ENCODE data around the gene AMH.
A peak's percentile ranks its signal among the peaks of the same experiment; 100 is the strongest.
"Not testable (repeated sequence)": the region's sequence is repeated elsewhere in the genome, so short reads cannot be mapped to it uniquely, and the experiment has no call there.

AMH gene

DNA sequence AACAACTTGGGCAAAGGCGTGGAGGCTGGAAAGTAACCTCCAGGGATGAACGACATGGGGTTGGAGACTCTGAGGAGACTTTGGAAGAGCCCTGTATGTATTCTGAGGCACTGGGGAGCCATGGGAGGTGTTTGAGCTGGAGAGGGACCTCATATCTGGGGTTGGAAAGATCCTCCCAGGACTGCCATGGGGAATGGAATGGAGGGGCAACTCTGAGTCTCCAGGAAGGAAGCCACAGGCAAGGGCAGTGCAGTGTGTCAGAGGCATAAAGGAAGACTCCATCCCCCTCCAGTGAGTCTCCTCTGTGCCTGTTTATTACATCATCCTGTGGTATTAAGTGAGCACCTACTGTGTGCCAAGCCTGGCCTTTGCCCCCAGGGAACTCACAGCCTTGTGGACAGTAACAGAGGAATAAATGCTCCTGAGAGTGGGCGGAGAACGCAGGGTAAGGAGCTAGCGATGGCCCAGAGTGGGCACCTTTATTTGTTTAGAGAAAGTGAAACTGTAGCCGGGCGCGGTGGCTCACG lies 25.1 kb downstream of the AMH start:
- H3K36me3 Mint-ChIP-seq (ENCODE audit: low read depth): peaks cover 29% of the 10 kb centered on the region
- H3K27ac Mint-ChIP-seq: peak overlapping the region; percentile 65
- no peaks in the 10 kb centered on the region for H3K27me3 Mint-ChIP-seq (ENCODE audit: low read depth)
- no peaks in the 10 kb centered on the region for H3K9me3 Mint-ChIP-seq
- H3K4me1 Mint-ChIP-seq (ENCODE audit: low read depth): peaks cover 19% of the 10 kb centered on the region
- H3K4me3 Mint-ChIP-seq: peak overlapping the region; percentile 62

DNA sequence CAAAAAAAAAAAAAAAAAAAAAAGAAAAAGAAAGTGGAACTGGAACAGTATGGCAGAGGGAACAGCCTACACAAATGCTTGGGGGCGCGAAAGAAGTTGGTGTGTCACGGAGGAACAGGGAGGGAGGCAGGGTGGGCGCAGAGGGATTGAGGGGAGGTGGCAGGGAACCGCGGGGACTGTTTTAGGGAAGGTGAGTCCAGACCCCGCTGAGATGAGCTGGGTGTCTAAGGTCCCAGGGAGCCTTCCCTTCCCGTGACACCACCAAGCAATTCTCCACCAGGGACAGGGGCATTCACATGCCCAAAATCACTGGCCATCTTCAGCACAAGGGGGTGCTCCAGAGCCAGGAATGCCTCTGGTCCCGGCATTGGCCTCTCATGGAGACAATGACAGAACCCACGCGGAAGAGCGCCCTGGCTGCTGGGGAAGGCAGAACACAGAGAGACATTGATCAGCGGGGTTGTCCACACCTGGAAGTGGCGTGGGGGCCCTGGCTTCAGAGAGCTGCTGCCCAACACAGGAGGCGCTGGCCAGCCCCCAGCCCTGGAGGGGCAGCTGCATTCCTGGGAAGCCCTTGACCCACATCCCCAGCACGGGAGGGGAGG lies 25.9 kb downstream of the AMH start:
- no peaks in the 10 kb centered on the region for H3K27me3 Mint-ChIP-seq (ENCODE audit: low read depth)

DNA sequence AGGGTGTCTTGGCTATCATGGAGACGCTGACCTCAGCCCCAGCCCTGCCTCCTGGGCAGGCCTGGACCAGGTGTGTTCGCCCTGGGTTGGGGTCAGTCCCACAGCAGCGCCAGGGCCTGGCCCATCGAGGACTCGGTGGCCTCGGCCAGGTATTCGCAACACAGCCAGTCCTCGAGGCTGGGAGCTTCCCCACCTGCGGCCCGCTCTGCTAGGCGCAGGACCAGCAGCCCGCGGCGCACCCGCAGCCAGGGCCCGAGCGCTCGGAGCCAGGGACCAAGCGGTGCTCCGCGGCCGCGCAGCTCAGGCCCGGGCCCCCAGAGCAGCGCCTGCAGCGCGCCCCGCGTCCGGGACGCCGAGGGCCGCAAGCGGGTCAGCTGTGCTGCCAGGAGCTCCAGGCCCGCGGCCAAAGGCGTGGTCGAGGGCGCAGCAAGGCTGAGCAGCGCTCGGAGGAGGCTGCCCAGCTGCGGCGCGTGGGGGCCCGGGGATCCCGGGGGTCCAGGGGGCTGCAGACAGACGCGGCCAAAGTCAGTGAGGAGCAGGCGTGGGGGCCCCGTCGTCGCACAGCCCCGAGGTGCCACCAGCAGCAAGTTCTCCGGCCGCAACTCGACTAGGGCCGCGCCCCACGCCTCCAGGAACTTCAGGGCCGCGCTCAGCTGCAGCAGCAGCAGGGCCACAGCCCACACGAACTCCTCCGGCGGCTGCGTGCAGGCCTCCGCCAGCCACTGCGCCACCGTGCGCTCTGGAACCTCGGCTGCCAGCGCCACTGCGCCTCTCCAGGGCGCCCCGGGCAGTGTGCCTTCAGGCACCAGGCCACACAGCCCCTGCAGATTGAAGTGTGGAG lies 26.7 kb downstream of the AMH start:
- no peaks in the 10 kb centered on the region for H3K9me3 Mint-ChIP-seq
- no peaks in the 10 kb centered on the region for H3K27me3 Mint-ChIP-seq (ENCODE audit: low read depth)
- peaks cover 29% of the 10 kb centered on the region for H3K36me3 Mint-ChIP-seq (ENCODE audit: low read depth)
- H3K27ac Mint-ChIP-seq: no peak overlapping the region
- peaks cover 19% of the 10 kb centered on the region for H3K4me1 Mint-ChIP-seq (ENCODE audit: low read depth)
- no peak overlapping the region for H3K4me3 Mint-ChIP-seq

More for the DNA sequence above, 25.9 kb downstream of the AMH start:
- H3K4me1 Mint-ChIP-seq (ENCODE audit: low read depth): peaks cover 19% of the 10 kb centered on the region
- no peak overlapping the region for H3K27ac Mint-ChIP-seq
- no peaks in the 10 kb centered on the region for H3K9me3 Mint-ChIP-seq
- no peak overlapping the region for H3K4me3 Mint-ChIP-seq
- peaks cover 29% of the 10 kb centered on the region for H3K36me3 Mint-ChIP-seq (ENCODE audit: low read depth)

DNA sequence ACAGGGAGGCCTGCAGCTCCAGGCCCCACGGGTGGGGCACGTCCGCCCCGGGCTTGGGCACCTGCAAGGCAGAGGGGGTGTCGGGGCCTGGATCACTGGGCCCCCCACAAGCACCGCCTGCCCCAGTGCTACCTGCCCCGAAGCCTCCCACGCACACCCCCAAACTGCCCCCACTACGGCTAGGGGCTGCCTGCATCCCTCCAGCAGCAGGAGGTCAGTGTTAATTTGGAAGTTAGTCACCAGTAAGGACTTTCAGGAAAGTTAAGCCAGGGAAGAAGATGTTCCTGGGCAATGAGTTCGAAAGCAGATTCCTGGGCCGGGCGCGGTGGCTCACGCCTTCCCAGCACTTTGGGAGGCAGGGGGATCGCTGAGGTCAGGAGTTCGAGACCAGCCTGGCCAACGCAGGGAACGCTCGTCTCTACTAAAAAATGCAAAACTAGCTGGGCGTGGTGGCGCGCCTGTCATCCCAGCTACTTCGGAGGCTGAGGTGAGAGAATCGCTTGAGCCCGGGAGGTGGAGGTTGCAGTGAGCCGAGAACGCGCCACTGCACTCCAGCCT lies 27.4 kb downstream of the AMH start:
- no peaks in the 10 kb centered on the region for H3K9me3 Mint-ChIP-seq
- H3K4me1 Mint-ChIP-seq (ENCODE audit: low read depth): peaks cover 17% of the 10 kb centered on the region
- no peaks in the 10 kb centered on the region for H3K27me3 Mint-ChIP-seq (ENCODE audit: low read depth)
- H3K4me3 Mint-ChIP-seq: no peak overlapping the region
- H3K27ac Mint-ChIP-seq: no peak overlapping the region
- H3K36me3 Mint-ChIP-seq (ENCODE audit: low read depth): peaks cover 26% of the 10 kb centered on the region

DNA sequence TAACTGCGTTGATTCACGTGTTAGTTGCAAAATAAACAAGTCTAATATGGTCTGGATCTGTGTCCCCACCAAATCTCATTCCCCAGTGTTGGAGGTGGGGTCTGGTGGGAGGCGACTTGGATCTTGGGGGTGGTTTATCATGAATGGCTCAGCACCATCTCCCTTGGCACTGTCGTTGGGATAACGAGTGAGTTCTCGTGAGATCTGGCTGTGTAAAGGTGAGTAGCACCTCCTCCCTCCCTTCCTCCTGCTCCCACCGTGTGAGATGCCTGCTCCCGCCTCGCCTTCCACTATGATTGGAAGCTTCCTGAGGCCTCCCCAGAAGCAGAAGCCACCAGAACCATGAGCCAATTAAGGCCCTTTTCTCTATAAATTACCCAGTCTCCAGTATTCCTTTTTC lies 28.0 kb downstream of the AMH start:
- Mint-ChIP-seq H3K36me3 (ENCODE audit: low read depth) (peaks cover 22% of the 10 kb centered on the region), H3K27ac (no peak overlapping the region), H3K4me3 (no peak overlapping the region), H3K9me3 (no peaks in the 10 kb centered on the region), H3K4me1 (ENCODE audit: low read depth) (peaks cover 16% of the 10 kb centered on the region), H3K27me3 (ENCODE audit: low read depth) (no peaks in the 10 kb centered on the region)

DNA sequence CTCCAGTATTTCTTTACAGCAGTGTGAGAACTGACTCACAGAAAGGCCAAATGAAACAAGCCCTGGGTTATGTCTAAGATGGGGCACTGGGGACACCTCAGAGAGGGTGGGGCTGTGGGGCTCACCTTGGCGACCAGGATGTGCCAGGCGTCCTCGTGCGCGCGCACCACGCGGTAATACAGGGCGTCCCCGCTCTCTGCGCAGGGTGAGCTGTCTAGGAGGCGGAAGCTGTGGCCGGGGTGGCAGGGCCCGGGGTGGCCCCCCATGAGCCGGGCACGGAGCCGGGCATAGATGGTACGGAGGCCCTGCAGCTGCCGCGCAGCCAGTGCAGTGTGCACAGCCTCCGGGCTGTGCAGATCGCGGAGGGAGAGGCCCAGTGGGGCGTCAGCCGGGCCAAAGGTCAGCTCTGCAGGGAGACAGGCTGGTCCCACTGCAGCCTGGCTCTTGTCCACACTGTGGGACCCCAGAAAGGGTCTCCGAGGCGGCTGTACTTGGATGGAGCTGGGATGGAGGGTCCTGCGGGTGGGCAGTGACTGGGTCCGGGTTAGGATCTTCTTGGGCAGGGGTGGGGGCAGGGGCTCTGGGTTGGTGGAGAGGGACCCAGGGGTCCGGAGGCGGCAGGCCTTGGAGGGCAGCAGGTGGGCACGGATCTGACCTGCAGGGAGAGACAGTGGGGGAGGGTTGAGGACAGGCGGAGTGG lies 29.5 kb downstream of the AMH start:
- Mint-ChIP-seq H3K27me3 (ENCODE audit: low read depth) (peaks cover 6% of the 10 kb centered on the region), H3K4me1 (ENCODE audit: low read depth) (peaks cover 14% of the 10 kb centered on the region), H3K27ac (no peak overlapping the region), H3K9me3 (no peaks in the 10 kb centered on the region), H3K36me3 (ENCODE audit: low read depth) (peaks cover 16% of the 10 kb centered on the region), H3K4me3 (no peak overlapping the region)

DNA sequence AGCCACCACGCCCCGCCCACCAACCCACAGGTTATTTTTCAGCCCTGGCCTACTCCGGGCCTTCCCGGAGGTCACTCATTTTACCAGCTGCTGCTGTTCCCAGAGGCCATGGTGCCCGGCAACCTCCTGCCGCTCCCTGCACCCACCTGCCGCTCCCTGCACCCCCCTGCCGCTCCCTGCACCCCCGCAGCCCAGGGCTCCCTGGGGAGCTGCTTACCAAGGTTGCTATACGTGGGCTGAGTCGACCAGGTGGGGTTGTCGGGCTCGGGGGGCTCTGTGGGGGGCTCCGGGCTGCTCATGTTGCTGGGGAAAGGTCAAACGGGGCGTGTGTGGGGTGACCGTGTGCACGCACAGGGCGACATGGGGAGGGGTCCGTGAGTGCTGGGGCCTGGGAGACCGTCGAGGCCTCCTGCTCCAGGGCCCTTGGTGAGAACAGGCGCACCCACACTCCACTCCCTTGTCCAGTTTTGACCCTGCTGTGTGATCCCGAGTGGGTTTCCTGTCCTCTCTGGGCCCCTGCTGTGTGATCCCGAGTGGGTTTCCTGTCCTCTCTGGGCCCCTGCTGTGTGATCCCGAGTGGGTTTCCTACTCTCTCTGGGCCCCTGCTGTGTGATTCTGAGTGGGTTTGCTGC lies 31.6 kb downstream of the AMH start:
- H3K27ac Mint-ChIP-seq: no peak overlapping the region
- no peak overlapping the region for H3K4me3 Mint-ChIP-seq
- H3K36me3 Mint-ChIP-seq (ENCODE audit: low read depth): peaks cover 4% of the 10 kb centered on the region
- H3K9me3 Mint-ChIP-seq: no peaks in the 10 kb centered on the region
- peaks cover 5% of the 10 kb centered on the region for H3K4me1 Mint-ChIP-seq (ENCODE audit: low read depth)
- peaks cover 6% of the 10 kb centered on the region for H3K27me3 Mint-ChIP-seq (ENCODE audit: low read depth)

DNA sequence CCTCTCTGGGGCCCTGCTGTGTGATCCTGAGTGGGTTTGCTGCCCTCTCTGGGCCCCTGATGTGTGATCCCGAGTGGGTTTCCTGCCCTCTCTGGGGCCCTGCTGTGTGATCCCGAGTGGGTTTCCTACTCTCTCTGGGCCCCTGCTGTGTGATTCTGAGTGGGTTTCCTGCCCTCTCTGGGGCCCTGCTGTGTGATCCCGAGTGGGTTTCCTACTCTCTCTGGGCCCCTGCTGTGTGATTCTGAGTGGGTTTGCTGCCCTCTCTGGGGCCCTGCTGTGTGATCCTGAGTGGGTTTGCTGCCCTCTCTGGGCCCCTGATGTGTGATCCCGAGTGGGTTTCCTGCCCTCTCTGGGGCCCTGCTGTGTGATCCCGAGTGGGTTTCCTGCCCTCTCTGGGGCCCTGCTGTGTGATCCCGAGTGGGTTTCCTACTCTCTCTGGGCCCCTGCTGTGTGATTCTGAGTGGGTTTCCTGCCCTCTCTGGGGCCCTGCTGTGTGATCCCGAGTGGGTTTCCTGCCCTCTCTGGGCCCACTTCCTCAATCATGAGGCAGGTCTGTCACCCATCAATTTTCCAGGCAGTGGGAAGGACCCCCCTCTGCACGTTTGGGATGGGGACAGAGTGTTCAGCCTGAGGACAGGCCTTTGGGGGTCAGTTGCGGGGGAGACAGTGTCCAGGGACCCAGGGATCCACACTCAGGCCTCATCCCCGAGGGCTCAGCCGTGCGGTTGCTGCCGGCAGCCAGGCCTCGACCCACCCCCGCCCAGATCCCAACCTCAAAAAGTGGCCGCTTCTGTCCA lies 32.3 kb downstream of the AMH start:
- not testable (repeated sequence) for H3K36me3 Mint-ChIP-seq (ENCODE audit: low read depth); H3K27ac Mint-ChIP-seq; H3K9me3 Mint-ChIP-seq; H3K27me3 Mint-ChIP-seq (ENCODE audit: low read depth); H3K4me1 Mint-ChIP-seq (ENCODE audit: low read depth)
- peak overlapping the region; percentile 73 for H3K4me3 Mint-ChIP-seq

DNA sequence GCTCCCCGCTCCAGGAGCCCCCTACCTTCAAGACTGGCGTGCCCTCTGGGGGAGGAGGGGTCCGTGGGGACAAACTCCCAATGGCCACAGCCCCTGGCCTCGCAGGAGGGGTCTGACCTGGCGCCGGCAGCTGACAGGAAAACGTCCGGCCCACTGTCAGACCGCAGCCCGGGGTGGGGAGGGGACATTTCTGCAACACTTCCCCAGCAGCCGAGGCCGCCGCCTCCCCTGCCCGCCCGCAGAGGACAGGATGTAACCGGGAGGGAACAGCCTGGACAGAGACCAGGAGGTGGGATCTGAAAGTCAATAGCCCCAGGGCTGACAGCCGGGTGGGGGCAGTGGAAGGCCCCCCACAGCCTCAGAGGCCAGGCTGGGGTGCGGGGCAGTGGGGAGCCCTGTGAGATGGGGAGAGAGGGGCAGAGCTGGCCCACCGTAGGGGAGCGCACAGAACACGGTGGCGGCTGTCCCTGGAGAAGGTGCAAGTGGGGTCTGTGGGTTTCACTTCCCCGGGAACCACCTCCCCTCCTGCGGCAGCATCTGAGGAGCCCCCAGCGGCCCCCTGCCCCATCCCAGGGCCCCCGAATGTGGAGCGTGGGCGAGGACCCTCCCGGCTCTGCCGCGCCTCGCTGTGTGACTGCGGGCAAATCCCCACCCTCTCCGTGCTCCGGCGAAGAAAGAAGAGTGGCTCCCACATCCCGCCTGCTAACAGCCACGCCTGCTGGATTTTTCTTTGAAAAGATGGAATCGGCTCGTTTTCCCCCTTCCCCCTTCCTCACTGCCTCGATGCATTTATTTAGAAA lies 33.1 kb downstream of the AMH start, which contains the start of gene PEAK3:
PEAK3 (minus strand) TSS at position 114 of the 800 bp plus-strand sequence. CDS start 1,244 bp downstream, outside the sequence.
- H3K9me3 Mint-ChIP-seq: no peaks in the 10 kb centered on the region
- H3K4me1 Mint-ChIP-seq (ENCODE audit: low read depth): peaks cover 5% of the 10 kb centered on the region
- peaks cover 6% of the 10 kb centered on the region for H3K27me3 Mint-ChIP-seq (ENCODE audit: low read depth)
- H3K27ac Mint-ChIP-seq: no peak within 1 kb of the TSS
- peaks cover 2% of the 10 kb centered on the region for H3K36me3 Mint-ChIP-seq (ENCODE audit: low read depth)
- H3K4me3 Mint-ChIP-seq: peak within 1 kb of the TSS; percentile 73

DNA sequence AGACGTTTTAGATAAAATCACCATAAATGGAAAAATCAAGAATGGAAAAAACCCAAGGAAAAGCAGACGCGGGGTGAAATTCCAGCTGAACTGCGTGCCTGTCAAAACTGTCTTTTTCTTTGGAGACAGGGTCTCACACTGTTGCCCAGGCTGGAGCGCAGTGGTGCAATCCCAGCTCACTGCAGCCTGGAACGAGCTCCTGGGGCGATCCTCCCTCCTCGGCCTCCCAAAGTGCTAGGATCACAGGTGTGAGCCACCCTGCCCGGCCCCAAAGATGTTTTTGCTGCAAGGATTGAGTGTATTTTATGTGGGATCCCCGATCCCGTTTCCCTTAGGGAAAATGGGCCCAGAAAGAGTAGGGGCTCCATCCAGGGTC lies 33.7 kb downstream of the AMH start:
- H3K4me3 Mint-ChIP-seq: peak overlapping the region; percentile 14
- no peaks in the 10 kb centered on the region for H3K9me3 Mint-ChIP-seq
- H3K27ac Mint-ChIP-seq: no peak overlapping the region
- H3K36me3 Mint-ChIP-seq (ENCODE audit: low read depth): no peaks in the 10 kb centered on the region
- H3K4me1 Mint-ChIP-seq (ENCODE audit: low read depth): peaks cover 5% of the 10 kb centered on the region
- H3K27me3 Mint-ChIP-seq (ENCODE audit: low read depth): peaks cover 6% of the 10 kb centered on the region

DNA sequence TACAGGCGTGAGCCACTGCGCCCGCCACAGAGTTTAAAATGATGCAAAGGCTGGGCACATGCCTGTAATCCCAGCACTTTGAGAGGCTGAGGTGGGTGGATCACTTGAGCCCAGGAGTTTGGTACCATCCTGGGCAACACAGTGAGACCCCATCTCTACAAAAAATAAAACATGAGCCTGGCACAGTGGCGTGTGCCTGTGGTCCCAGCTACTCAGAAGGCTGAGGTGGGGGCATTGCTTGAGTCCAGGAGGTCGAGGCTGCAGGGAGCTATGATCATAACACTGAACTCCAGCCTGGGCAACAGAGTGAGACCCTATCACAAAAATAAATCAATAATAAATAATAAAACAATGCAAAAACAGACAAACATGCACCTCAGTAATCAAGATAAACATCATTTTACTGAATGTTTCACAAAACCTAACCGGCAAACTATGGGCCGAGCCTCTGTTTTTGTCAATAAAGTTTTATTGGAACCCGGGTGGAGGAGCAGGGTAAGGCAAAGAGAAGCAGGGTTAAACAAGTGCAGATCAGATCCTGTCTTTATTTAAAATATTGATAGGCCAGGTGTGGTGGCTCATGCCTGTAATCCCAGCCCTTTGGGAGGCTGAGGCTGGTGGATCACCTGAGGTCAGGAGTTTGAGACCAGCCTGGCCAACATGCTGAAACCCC lies 34.8 kb downstream of the AMH start:
- peaks cover 2% of the 10 kb centered on the region for H3K36me3 Mint-ChIP-seq (ENCODE audit: low read depth)
- no peaks in the 10 kb centered on the region for H3K9me3 Mint-ChIP-seq
- no peak overlapping the region for H3K4me3 Mint-ChIP-seq
- peaks cover 6% of the 10 kb centered on the region for H3K27me3 Mint-ChIP-seq (ENCODE audit: low read depth)
- H3K27ac Mint-ChIP-seq: no peak overlapping the region
- H3K4me1 Mint-ChIP-seq (ENCODE audit: low read depth): peaks cover 13% of the 10 kb centered on the region

DNA sequence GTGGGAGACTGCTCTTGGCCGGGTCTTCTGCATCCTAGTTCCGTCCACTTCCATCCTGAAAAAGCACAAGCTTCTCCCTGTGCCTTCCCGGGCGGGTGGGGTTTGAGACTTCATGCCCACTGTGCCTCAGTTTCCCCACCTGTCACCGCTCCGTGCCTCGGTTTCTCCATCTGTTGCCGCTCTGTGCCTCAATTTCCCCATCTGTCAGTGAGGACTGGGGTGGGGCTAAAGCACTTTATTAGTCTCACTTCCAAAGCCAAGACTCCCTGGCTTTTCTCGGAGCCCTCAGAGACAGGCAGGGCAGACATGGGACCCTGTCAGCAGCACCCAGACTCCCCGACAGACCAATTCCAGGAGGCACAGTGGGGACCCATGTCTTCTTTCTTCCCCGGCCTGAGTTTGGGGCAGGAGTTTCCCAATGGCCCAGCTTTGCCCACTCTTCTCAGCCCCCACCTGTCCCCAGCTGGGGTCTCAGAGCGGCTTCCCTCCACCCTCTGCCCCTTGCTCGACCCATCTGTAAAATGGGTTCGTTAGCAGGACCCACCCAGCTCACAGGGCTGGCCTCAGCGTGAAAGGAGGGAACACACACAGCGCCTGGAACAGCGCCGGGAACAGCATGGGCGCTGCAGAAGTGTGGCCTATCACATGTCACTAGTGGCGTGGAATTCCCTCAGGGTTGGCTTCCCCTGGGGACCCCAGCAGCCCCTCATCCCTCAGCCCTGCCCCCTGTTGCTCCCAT lies 37.4 kb downstream of the AMH start:
- Mint-ChIP-seq H3K9me3 (no peaks in the 10 kb centered on the region), H3K27me3 (ENCODE audit: low read depth) (peaks cover 6% of the 10 kb centered on the region), H3K4me3 (no peak overlapping the region), H3K36me3 (ENCODE audit: low read depth) (peaks cover 6% of the 10 kb centered on the region), H3K4me1 (ENCODE audit: low read depth) (peaks cover 17% of the 10 kb centered on the region), H3K27ac (no peak overlapping the region)

Data from T-helper 1 cell treated with Interleukin-12 subunit alpha and Interleukin-12 subunit beta and Interleukin-4 antibody, amounts not matched to agents 30 μg/mL and 1 μg/mL, for 36 hours (primary cell).